IMR-90 (cell line): ENCODE measurements around the gene KRTDAP.

Experiments
- CEBPB ChIP-seq: IDR thresholded peaks from 2 replicates; pipeline ENCODE4 v1.6.1; 2012; ENCODE audit warnings: low read depth, low read length, improper control_type of control experiment
- CHD1 ChIP-seq: IDR thresholded peaks from 2 replicates; pipeline ENCODE4 v1.6.1; 2012; ENCODE audit warnings: low read depth, low read length, improper control_type of control experiment
- MAFK ChIP-seq: IDR thresholded peaks from 2 replicates; pipeline ENCODE4 v1.6.1; 2012; ENCODE audit warnings: low read depth, low read length, improper control_type of control experiment
- MAZ ChIP-seq: IDR thresholded peaks from 2 replicates; pipeline ENCODE4 v1.6.1; 2012; ENCODE audit warnings: low read depth, mild to moderate bottlenecking, low read length, improper control_type of control experiment, moderate library complexity, borderline replicate concordance
- MXI1 ChIP-seq: IDR thresholded peaks from 2 replicates; pipeline ENCODE4 v1.6.1; 2012; ENCODE audit warnings: low read depth, mild to moderate bottlenecking, low read length, moderate library complexity, borderline replicate concordance
- POLR2A ChIP-seq: IDR thresholded peaks from 2 replicates; pipeline ENCODE4 v1.6.1; 2012; ENCODE audit warnings: mild to moderate bottlenecking, low read depth, low read length
- RAD21 ChIP-seq: IDR thresholded peaks from 2 replicates; pipeline ENCODE4 v1.6.1; 2012; ENCODE audit warnings: low read length, improper control_type of control experiment
- RCOR1 ChIP-seq: IDR thresholded peaks from 2 replicates; pipeline ENCODE4 v1.6.1; 2012; ENCODE audit warnings: mild to moderate bottlenecking, low read length, improper control_type of control experiment; ENCODE audit not compliant: insufficient replicate concordance
- RFX5 ChIP-seq: IDR thresholded peaks from 2 replicates; pipeline ENCODE4 v1.8.0; 2012; ENCODE audit warnings: low read depth, mild to moderate bottlenecking, low read length, moderate library complexity
- SMC3 ChIP-seq: fragments of 150-350 bp; IDR thresholded peaks from 2 replicates; pipeline ENCODE4 v1.6.1; 2016; ENCODE audit warnings: low read depth, mild to moderate bottlenecking, antibody characterized with exemption, low read length, moderate library complexity
- TF ChIP-seq, protein P1 (sequence below): conservative IDR thresholded peaks from 2 replicates; pipeline ENCODE4 v1.5.1; 2012; ENCODE audit warnings: mild to moderate bottlenecking, low read depth, low read length, improper control_type of control experiment
- TF ChIP-seq, protein P2 (sequence below): fragments of 150-350 bp; IDR thresholded peaks from 2 replicates; pipeline ENCODE4 v1.6.1; 2017; ENCODE audit warnings: mild to moderate bottlenecking, antibody characterized with exemption, low read length, low read depth

DNA sequence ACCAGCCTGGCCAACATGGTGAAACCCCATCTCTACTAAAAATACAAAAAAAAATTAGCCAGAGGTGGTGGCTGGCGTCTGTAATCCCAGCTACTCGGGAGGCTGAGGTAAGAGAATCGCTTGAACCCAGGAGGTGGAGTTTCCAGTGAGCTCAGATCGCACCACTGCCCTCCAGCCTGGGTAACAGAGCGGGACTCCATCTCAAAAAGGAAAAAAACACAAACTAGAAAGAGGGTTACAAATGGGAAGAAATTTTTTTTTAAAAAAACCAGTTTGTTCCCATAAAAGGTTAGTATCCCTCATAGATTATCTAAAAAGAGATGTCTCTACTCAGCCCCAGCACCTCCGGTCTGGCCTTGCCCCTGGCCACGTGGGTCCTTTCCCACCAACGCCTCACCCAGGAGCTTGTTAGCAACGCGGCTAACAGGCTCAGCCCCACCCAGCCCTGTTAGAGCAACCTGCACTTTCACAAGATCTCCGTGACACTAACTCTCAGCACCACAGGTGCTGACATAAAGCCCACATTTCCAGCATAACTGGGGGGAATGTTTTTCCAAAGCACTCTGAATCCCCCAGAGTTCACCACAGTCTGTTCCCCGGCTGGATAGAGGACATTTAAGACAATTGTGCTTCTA is 18.9 kb upstream of the KRTDAP start:
- TF ChIP-seq, protein P1, sequence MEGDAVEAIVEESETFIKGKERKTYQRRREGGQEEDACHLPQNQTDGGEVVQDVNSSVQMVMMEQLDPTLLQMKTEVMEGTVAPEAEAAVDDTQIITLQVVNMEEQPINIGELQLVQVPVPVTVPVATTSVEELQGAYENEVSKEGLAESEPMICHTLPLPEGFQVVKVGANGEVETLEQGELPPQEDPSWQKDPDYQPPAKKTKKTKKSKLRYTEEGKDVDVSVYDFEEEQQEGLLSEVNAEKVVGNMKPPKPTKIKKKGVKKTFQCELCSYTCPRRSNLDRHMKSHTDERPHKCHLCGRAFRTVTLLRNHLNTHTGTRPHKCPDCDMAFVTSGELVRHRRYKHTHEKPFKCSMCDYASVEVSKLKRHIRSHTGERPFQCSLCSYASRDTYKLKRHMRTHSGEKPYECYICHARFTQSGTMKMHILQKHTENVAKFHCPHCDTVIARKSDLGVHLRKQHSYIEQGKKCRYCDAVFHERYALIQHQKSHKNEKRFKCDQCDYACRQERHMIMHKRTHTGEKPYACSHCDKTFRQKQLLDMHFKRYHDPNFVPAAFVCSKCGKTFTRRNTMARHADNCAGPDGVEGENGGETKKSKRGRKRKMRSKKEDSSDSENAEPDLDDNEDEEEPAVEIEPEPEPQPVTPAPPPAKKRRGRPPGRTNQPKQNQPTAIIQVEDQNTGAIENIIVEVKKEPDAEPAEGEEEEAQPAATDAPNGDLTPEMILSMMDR = no peak
- no peak for TF ChIP-seq RFX5
- TF ChIP-seq SMC3 = no peak
- TF ChIP-seq RAD21 = no peak
- no peak for TF ChIP-seq POLR2A
- no peak for TF ChIP-seq RCOR1
- no peak for TF ChIP-seq MXI1
- no peak for TF ChIP-seq MAFK
- no peak for TF ChIP-seq CEBPB
- TF ChIP-seq CHD1 = no peak
- TF ChIP-seq, protein P2, sequence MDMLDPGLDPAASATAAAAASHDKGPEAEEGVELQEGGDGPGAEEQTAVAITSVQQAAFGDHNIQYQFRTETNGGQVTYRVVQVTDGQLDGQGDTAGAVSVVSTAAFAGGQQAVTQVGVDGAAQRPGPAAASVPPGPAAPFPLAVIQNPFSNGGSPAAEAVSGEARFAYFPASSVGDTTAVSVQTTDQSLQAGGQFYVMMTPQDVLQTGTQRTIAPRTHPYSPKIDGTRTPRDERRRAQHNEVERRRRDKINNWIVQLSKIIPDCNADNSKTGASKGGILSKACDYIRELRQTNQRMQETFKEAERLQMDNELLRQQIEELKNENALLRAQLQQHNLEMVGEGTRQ = no peak
- TF ChIP-seq MAZ = no peak
